ENCODE results near the gene YTHDF1. TPM values are rescaled to one million over a fixed set of nuclear protein-coding genes. Genes with fewer than 3 reads are reported as not detected.

Gene YTHDF1
- total RNA-seq, 1 donor from 2014 or later = 59.0 TPM

DNA sequence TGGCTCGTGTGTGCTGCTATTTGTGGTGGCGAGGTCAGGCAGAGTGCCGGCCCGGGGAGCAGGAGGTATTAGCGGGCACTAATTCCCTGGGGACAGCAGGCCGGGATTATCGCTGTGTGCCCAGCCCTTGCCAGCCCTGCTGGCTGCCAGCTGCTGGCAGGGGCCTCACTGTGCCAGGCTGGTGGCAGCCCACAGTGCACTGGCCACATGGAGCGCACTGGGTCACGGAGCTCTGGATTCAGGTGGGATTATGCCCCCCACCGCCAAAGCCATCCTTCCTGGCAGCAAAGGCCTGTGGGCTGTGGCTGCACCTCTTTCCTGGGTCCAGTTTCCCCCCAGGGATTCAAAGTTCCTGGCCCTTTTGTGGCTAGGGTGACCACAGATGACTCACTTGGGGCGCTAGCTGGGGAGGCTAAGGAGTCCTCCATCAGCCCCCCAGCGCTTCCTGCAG is 59.7 kb downstream of the YTHDF1 start:
- Mint-ChIP-seq H3K36me3 (ENCODE audit: low read depth) (no peaks in the 10 kb centered on the region), H3K27ac (ENCODE audit: unreplicated experiment) (no peak overlapping the region), H3K4me1 (no peaks in the 10 kb centered on the region), H3K4me3 (no peak overlapping the region), H3K9me3 (no peaks in the 10 kb centered on the region), H3K27me3 (ENCODE audit: low read depth) (peaks cover 7% of the 10 kb centered on the region)
- TF ChIP-seq, protein P1, sequence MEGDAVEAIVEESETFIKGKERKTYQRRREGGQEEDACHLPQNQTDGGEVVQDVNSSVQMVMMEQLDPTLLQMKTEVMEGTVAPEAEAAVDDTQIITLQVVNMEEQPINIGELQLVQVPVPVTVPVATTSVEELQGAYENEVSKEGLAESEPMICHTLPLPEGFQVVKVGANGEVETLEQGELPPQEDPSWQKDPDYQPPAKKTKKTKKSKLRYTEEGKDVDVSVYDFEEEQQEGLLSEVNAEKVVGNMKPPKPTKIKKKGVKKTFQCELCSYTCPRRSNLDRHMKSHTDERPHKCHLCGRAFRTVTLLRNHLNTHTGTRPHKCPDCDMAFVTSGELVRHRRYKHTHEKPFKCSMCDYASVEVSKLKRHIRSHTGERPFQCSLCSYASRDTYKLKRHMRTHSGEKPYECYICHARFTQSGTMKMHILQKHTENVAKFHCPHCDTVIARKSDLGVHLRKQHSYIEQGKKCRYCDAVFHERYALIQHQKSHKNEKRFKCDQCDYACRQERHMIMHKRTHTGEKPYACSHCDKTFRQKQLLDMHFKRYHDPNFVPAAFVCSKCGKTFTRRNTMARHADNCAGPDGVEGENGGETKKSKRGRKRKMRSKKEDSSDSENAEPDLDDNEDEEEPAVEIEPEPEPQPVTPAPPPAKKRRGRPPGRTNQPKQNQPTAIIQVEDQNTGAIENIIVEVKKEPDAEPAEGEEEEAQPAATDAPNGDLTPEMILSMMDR (conservative IDR thresholded peaks at IDR 0.05) = no peak
- DNase-seq (ENCODE audit: low read depth, low spot score) = no peak

DNA sequence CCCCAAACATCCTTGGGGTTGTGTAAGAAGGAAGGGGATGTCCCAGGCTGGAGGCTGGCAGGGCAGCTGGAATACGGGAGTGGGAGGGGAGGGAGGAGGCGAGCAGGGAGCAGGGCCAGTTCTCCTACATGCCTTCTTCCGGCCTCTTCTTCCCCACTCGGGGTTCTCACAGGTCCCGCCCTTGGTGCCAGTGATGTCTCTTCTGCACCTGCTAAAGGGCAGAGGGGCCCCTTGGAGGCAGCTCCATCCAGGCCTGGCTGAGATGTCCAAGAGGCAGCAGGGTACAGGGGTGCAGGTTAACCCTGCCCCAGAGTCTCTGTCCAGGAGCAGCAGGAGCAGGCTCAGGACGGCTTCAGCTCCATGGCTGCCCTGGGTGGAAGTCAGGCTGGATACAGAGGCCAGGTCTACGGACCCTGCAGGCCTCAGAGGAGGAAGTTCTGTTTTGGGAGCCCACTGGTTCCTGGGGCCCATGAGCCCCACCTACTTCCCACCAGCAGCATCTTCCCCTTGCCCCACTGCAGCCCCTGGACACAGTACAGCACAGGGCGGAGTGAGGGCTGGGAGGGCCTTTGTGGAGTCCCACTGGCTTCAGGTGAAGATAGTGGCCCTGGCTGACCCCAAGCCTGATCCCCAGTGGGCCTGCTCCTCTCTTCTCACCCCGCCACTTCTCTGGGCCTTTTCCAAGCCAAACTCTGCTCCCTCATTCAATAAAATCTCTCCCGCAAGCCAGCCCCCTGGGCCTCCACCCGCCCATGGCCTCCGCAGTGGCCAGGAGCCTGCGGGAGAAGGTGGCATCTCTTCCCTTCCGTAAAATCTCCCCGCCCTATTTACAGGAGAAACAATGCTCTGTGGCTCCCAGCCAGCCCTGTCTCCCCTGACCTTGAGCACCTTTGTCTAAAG is 60.4 kb downstream of the YTHDF1 start:
- no peak overlapping the region for H3K27ac Mint-ChIP-seq (ENCODE audit: unreplicated experiment)
- no peaks in the 10 kb centered on the region for H3K36me3 Mint-ChIP-seq (ENCODE audit: low read depth)
- TF ChIP-seq, protein P1 (conservative IDR thresholded peaks at IDR 0.05) = no peak
- no peaks in the 10 kb centered on the region for H3K4me1 Mint-ChIP-seq
- no peak overlapping the region for H3K4me3 Mint-ChIP-seq
- peaks cover 7% of the 10 kb centered on the region for H3K27me3 Mint-ChIP-seq (ENCODE audit: low read depth)
- DNase-seq (ENCODE audit: low read depth, low spot score) = no peak
- no peaks in the 10 kb centered on the region for H3K9me3 Mint-ChIP-seq

DNA sequence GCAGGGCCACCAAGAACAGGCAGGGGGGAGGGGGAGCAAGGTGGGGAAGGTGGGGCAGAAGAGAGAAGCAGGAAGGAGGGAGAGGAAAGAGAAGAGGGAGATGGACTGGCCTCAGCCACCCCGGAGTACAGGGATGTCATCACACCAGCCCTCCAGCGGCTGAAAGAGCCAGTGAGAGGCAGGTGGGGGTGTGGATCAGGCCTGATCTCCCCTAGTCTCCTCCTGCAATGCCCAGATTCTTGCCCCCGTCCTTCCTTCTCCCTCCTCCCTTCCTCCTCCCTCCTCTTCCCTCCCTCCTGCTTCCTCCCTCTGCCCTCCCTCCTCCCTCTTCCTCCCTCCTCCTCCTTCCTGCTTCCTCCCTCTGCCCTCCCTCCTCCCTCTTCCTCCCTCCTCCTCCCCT is 61.5 kb downstream of the YTHDF1 start:
- Mint-ChIP-seq H3K4me1 (peaks cover 7% of the 10 kb centered on the region), H3K4me3 (no peak overlapping the region), H3K9me3 (no peaks in the 10 kb centered on the region), H3K27me3 (ENCODE audit: low read depth) (peaks cover 7% of the 10 kb centered on the region), H3K27ac (ENCODE audit: unreplicated experiment) (no peak overlapping the region), H3K36me3 (ENCODE audit: low read depth) (no peaks in the 10 kb centered on the region)
- no peak for DNase-seq (ENCODE audit: low read depth, low spot score)
- TF ChIP-seq, protein P1 (conservative IDR thresholded peaks at IDR 0.05) = no peak

DNA sequence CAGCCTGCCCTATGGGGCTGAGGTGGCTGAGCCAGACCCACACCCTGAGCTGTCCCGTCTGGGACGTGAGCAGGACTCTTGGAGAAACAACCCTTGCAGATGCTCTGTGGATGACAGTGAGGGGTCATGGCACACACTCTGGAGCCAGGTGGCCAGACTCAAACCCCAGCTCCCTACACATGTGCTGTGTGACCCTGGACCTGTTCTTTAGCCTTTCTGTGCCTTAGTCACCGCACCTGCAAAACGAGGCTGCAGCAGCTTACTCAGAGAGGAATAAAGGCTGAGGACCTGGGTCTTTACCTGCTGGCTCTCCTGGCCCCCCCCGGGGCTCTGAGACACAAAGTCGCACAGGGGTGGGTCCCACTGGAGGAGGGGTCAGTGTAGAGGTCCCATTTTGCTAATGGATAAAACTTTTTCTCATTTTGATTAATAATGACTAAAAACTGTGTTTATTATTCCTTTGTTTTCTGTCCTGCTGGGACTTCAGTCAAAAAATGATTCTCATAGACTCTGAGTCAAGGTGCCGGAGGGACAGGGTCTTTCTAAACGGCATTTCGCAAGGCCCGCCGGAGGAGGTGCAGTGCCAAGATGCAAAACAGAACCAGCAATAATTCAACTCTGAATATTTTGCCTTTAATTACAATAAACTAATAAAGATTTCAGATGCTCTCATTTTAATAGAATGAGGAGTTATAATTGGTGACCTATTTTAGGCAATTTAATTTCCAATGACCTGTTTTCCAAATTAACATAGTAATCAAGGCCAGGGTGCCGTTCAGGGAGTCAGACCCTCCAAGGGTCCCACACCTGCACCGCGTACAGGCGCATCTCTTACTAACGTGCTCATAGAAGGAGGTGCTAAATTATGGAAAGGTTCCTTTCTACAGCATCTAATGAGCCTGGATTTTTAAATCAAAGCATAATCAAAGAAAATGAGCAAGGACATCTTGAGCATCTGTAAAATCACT is 62.4 kb downstream of the YTHDF1 start:
- DNase-seq (ENCODE audit: low read depth, low spot score) = no peak
- TF ChIP-seq, protein P1 (conservative IDR thresholded peaks at IDR 0.05) = no peak
- no peaks in the 10 kb centered on the region for H3K9me3 Mint-ChIP-seq
- H3K27me3 Mint-ChIP-seq (ENCODE audit: low read depth) = peaks cover 10% of the 10 kb centered on the region
- H3K36me3 Mint-ChIP-seq (ENCODE audit: low read depth) = peaks cover under 1% of the 10 kb centered on the region
- peaks cover 8% of the 10 kb centered on the region for H3K4me1 Mint-ChIP-seq
- H3K27ac Mint-ChIP-seq (ENCODE audit: unreplicated experiment) = no peak overlapping the region
- H3K4me3 Mint-ChIP-seq = no peak overlapping the region

Measured in neural crest cell (in vitro differentiated cells).